Gastroesophageal sphincter (tissue), 3 donors: ENCODE measurements around the gene GABRD.

Experiments
- CTCF ChIP-seq, 4 experiments: fragments of 200-600 bp in 2 of 4; fragments of 450-650 bp in 2 of 4; sonication (generic) in 1 of 4; IDR thresholded peaks; one replicate each; pipeline ENCODE4 v1.5.1; 2017 to 2019; ENCODE audit warnings: antibody characterized with exemption in 4 of 4, mild to moderate bottlenecking in 2 of 4, moderate library complexity in 2 of 4
- EP300 ChIP-seq: sonication (generic); formaldehyde crosslinking; IDR thresholded peaks from one replicate; pipeline ENCODE4 v1.6.1; 2017; ENCODE audit warnings: antibody characterized with exemption, mild to moderate bottlenecking
- POLR2A ChIP-seq, 2 donors: fragments of 450-650 bp; IDR thresholded peaks; one replicate each; pipeline ENCODE4 v1.6.1; 2017; ENCODE audit warnings: antibody characterized with exemption in 2 of 2, mild to moderate bottlenecking in 2 of 2, moderate library complexity in 1 of 2

GRCh38 chr1:1989102-1989542, 30.0 kb upstream of the GABRD start:
- TF ChIP-seq CTCF (IDR thresholded peaks at IDR 0.05): no peak
- no peak for TF ChIP-seq EP300
- no peak for TF ChIP-seq POLR2A (IDR thresholded peaks at IDR 0.05)
